Testis (tissue), 2 donors: Measurements from ENCODE around the gene DCDC2C.

Experiments
- POLR2A ChIP-seq: fragments of 450-650 bp; IDR thresholded peaks from one replicate; pipeline ENCODE4 v1.6.1; 2017; ENCODE audit warnings: antibody characterized with exemption, mild to moderate bottlenecking, moderate library complexity
- TF ChIP-seq, protein P1 (sequence below), 3 experiments: fragments of 450-650 bp in 2 of 3; fragments of 200-600 bp in 1 of 3; sonication (generic) in 1 of 3; IDR thresholded peaks; one replicate each; pipeline ENCODE4 v1.5.1; 2016 to 2019; ENCODE audit warnings: antibody characterized with exemption in 3 of 3, mild to moderate bottlenecking in 2 of 3, moderate library complexity in 1 of 3

DNA sequence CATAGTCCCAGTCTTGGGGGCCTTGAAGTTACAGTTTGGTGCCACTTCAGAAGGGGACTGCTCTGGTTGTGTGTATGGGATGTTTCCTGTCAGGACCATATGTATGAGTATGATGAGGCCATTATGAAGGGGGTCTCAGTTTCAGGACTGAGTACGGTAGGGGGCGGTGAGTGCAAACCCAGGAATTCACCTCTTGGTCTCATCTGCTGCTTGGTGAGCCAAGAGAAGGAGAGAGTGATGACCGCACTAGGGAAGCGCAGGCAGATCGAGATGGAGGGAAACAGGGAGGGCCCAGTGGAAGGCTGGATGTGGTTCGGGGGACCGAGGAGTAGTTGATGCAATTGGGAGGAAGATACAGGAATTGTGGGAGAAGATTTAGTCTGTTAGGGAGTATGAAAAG lies 28.5 kb downstream of the DCDC2C start:
- TF ChIP-seq, protein P1, sequence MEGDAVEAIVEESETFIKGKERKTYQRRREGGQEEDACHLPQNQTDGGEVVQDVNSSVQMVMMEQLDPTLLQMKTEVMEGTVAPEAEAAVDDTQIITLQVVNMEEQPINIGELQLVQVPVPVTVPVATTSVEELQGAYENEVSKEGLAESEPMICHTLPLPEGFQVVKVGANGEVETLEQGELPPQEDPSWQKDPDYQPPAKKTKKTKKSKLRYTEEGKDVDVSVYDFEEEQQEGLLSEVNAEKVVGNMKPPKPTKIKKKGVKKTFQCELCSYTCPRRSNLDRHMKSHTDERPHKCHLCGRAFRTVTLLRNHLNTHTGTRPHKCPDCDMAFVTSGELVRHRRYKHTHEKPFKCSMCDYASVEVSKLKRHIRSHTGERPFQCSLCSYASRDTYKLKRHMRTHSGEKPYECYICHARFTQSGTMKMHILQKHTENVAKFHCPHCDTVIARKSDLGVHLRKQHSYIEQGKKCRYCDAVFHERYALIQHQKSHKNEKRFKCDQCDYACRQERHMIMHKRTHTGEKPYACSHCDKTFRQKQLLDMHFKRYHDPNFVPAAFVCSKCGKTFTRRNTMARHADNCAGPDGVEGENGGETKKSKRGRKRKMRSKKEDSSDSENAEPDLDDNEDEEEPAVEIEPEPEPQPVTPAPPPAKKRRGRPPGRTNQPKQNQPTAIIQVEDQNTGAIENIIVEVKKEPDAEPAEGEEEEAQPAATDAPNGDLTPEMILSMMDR (IDR thresholded peaks at IDR 0.05): no peak
- no peak for TF ChIP-seq POLR2A
